NOMO-1 treated with dmso at 0.1 percent for 144 hours (cell line): ENCODE measurements around the gene WDR27.
"Not testable (repeated sequence)": the region's sequence is repeated elsewhere in the genome, so short reads cannot be mapped to it uniquely, and the experiment has no call there.

Experiments
- DNase-seq: peaks from one replicate; lab custom pipeline; 2025; ENCODE audit not compliant: unreplicated experiment; lab: John Stamatoyannopoulos, UW

The WDR27 gene

GRCh38 chr6:169533301-169534038 is 168.4 kb downstream of the WDR27 start:
- no peak for DNase-seq

- no peak for DNase-seq
Measured at GRCh38 chr6:169530752-169531123, 171.1 kb downstream of the WDR27 start.

GRCh38 chr6:169529931-169530751 is 171.7 kb downstream of the WDR27 start:
- no peak for DNase-seq

- no peak for DNase-seq
Measured at GRCh38 chr6:169528755-169529154, 173.1 kb downstream of the WDR27 start.

GRCh38 chr6:169527306-169527705 is 174.5 kb downstream of the WDR27 start:
- no peak for DNase-seq

GRCh38 chr6:169521825-169522224 is 180.0 kb downstream of the WDR27 start:
- DNase-seq, result no peak

GRCh38 chr6:169520104-169520503 is 181.7 kb downstream of the WDR27 start:
- DNase-seq, result no peak

- DNase-seq, result no peak
Measured at GRCh38 chr6:169518451-169518850, 183.4 kb downstream of the WDR27 start.

- DNase-seq, result no peak
Measured at GRCh38 chr6:169513478-169514193, 188.2 kb downstream of the WDR27 start.

- not testable (repeated sequence) for DNase-seq
Measured at GRCh38 chr6:169511785-169512184, 190.0 kb downstream of the WDR27 start.

GRCh38 chr6:169510871-169511270 is 191.0 kb downstream of the WDR27 start:
- DNase-seq, result no peak

- no peak for DNase-seq
Measured at GRCh38 chr6:169508452-169508851, 193.4 kb downstream of the WDR27 start.

- DNase-seq, result no peak
Measured at GRCh38 chr6:169503422-169504152, 198.2 kb downstream of the WDR27 start.

GRCh38 chr6:169502445-169502844 is 199.4 kb downstream of the WDR27 start:
- no peak for DNase-seq

GRCh38 chr6:169501777-169502313 is 200.0 kb downstream of the WDR27 start:
- no peak for DNase-seq

GRCh38 chr6:169501128-169501527 is 200.7 kb downstream of the WDR27 start:
- no peak for DNase-seq

- no peak for DNase-seq
Measured at GRCh38 chr6:169500688-169501087, 201.1 kb downstream of the WDR27 start.

GRCh38 chr6:169499848-169500247 is 202.0 kb downstream of the WDR27 start:
- DNase-seq, result no peak

- DNase-seq, result no peak
Measured at GRCh38 chr6:169498916-169499513, 202.8 kb downstream of the WDR27 start.

- DNase-seq, result no peak
Measured at GRCh38 chr6:169495601-169496000, 206.2 kb downstream of the WDR27 start.
